Upper lobe of left lung (tissue), 6 donors: ENCODE data around the gene TERT. TPM values are rescaled to one million over a fixed set of nuclear protein-coding genes. Genes with fewer than 3 reads are reported as not detected.
"Not testable (repeated sequence)": the region's sequence is repeated elsewhere in the genome, so short reads cannot be mapped to it uniquely, and the experiment has no call there.

Experiments
- ATAC-seq, 2 donors: fragments of 200-7000 bp; cut with Tn5 transposase; one replicate each; pipeline ENCODE4 v1.9.1; 2022; ENCODE audit warnings: mild to moderate bottlenecking in 2 of 2, moderate library complexity in 2 of 2; ENCODE audit not compliant: low FRiP score in 2 of 2
- DNase-seq, 2 donors: peaks; one replicate each; pipeline ENCODE4 v3.0.0-alpha.2; 2019 to 2020
- H3K27ac ChIP-seq, 4 donors: fragments of 200-600 bp; sonication (generic); one replicate each; pipeline ENCODE4 v1.5.1; 2016 to 2019
- H3K27me3 ChIP-seq, 4 donors: fragments of 200-600 bp; sonication (generic); one replicate each; pipeline ENCODE4 v1.5.1; 2017 to 2019
- H3K36me3 ChIP-seq, 4 donors: fragments of 200-600 bp; sonication (generic); one replicate each; pipeline ENCODE4 v1.5.1; 2016 to 2019
- H3K4me1 ChIP-seq, 4 donors: fragments of 200-600 bp; sonication (generic); one replicate each; pipeline ENCODE4 v1.5.1; 2018 to 2019
- H3K4me3 ChIP-seq, 4 donors: fragments of 200-600 bp; sonication (generic); one replicate each; pipeline ENCODE4 v1.5.1; 2017 to 2019; ENCODE audit warnings: mild to moderate bottlenecking in 2 of 4, moderate library complexity in 1 of 4
- H3K9me3 ChIP-seq, 4 donors: fragments of 200-600 bp; sonication (generic); one replicate each; pipeline ENCODE4 v1.5.1; 2018 to 2019
- CTCF ChIP-seq, 6 experiments: fragments of 450-650 bp in 4 of 6; fragments of 200-600 bp in 2 of 6; sonication (generic) in 2 of 6; IDR thresholded peaks; one replicate each; pipeline ENCODE4 v1.5.1; 2016 to 2019; ENCODE audit warnings: antibody characterized with exemption in 6 of 6
- EP300 ChIP-seq, 4 donors: sonication (generic); formaldehyde crosslinking; IDR thresholded peaks; one replicate each; pipeline ENCODE4 v1.5.1; 2017; ENCODE audit warnings: antibody characterized with exemption in 4 of 4, control low read depth in 2 of 4
- POLR2A ChIP-seq, 4 donors: fragments of 450-650 bp; IDR thresholded peaks; one replicate each; pipeline ENCODE4 v1.5.1; 2016 to 2017; ENCODE audit warnings: antibody characterized with exemption in 4 of 4, mild to moderate bottlenecking in 2 of 4
- POLR2AphosphoS5 ChIP-seq, 2 donors: sonication (generic); formaldehyde crosslinking; IDR thresholded peaks; one replicate each; pipeline ENCODE4 v1.5.1; 2017; ENCODE audit warnings: antibody characterized with exemption in 2 of 2
- WGBS, 2 donors: methylation state at CpG; one replicate each; pipeline ENCODE4 v1.1.5; 2017 to 2018; 5-methylcytosine and 5-hydroxymethylcytosine counted together
- total RNA-seq, 6 donors: library from RNA; depleted of rRNA in 4 of 6; stranded (reverse); fragments of >200 nt in 4 of 6; gene quantifications; one replicate each; pipeline versions ENCODE4 v1.1.0 to v1.2.1, GENCODE V29; 2016 to 2021
- donor health status: DM: no; HTN: no; CAD: no; lungs with moderate emphysema.
- donor health status: DM: no; HTN: yes; CAD: no; lungs with severe emphysema.

The TERT gene
- total RNA-seq, 6 donors from 2014 or later: 0.06 to 0.07 TPM; not detected in 4

GRCh38 chr5:1270426-1270825, 24.4 kb downstream of the TERT start:
- ATAC-seq: no peak
- TF ChIP-seq CTCF (IDR thresholded peaks at IDR 0.05): no peak
- no peak for TF ChIP-seq POLR2A (IDR thresholded peaks at IDR 0.05)
- no peak for TF ChIP-seq POLR2AphosphoS5 (IDR thresholded peaks at IDR 0.05)
- TF ChIP-seq EP300 (IDR thresholded peaks at IDR 0.05): no peak
- DNase-seq: peak in 1 of 2 donors; percentile 67
- WGBS, 2 donors: 91 to 93% methylated on average over 22 of the region's 22 CpGs
- no peaks in the 10 kb centered on the region for H3K9me3 ChIP-seq
- no peaks in the 10 kb centered on the region for H3K36me3 ChIP-seq
- no peaks in the 10 kb centered on the region for H3K4me1 ChIP-seq
- no peaks in the 10 kb centered on the region for H3K27me3 ChIP-seq
- H3K27ac ChIP-seq: no peak overlapping the region
- no peak overlapping the region for H3K4me3 ChIP-seq

- H3K9me3 ChIP-seq: no peaks in the 10 kb centered on the region
- DNase-seq (no peak), ATAC-seq (no peak)
- 83 to 86% methylated on average over 12 to 13 of the region's 13 CpGs for WGBS, 2 donors
- H3K4me3 ChIP-seq: no peak overlapping the region
- H3K27ac ChIP-seq: no peak overlapping the region
- no peaks in the 10 kb centered on the region for H3K36me3 ChIP-seq
- no peaks in the 10 kb centered on the region for H3K27me3 ChIP-seq
- H3K4me1 ChIP-seq: no peaks in the 10 kb centered on the region
- TF ChIP-seq POLR2AphosphoS5 (IDR thresholded peaks at IDR 0.05) (no peak), POLR2A (IDR thresholded peaks at IDR 0.05) (no peak), CTCF (IDR thresholded peaks at IDR 0.05) (no peak), EP300 (IDR thresholded peaks at IDR 0.05) (no peak)
Observed at GRCh38 chr5:1268666-1269065, 26.2 kb downstream of the TERT start.

GRCh38 chr5:1268056-1268455, 26.8 kb downstream of the TERT start:
- H3K27me3 ChIP-seq: no peaks in the 10 kb centered on the region
- 93 to 100% methylated on average over 4 to 13 of the region's 13 CpGs for WGBS, 2 donors
- no peak overlapping the region for H3K4me3 ChIP-seq
- no peaks in the 10 kb centered on the region for H3K4me1 ChIP-seq
- H3K9me3 ChIP-seq: peaks cover 0 to 3% (median 0%) of the 10 kb centered on the region in 4 donors
- no peak for ATAC-seq
- no peak overlapping the region for H3K27ac ChIP-seq
- no peaks in the 10 kb centered on the region for H3K36me3 ChIP-seq
- peak in 1 of 2 donors; percentile 64 for DNase-seq
- TF ChIP-seq EP300 (IDR thresholded peaks at IDR 0.05): no peak
- TF ChIP-seq POLR2AphosphoS5 (IDR thresholded peaks at IDR 0.05): no peak

GRCh38 chr5:1267464-1267863, 27.4 kb downstream of the TERT start:
- H3K4me1 ChIP-seq, H3K9me3 ChIP-seq, H3K27ac ChIP-seq, H3K36me3 ChIP-seq, DNase-seq, H3K27me3 ChIP-seq, ATAC-seq, H3K4me3 ChIP-seq: not testable (repeated sequence)
- 92% methylated on average over 5 of the region's 5 CpGs for WGBS, 2 donors

- ATAC-seq (no peak), DNase-seq (no peak)
- TF ChIP-seq POLR2AphosphoS5 (IDR thresholded peaks at IDR 0.05) (no peak), CTCF (IDR thresholded peaks at IDR 0.05) (no peak), POLR2A (IDR thresholded peaks at IDR 0.05) (no peak)
- Histone ChIP-seq H3K27me3 (no peaks in the 10 kb centered on the region), H3K4me1 (no peaks in the 10 kb centered on the region), H3K36me3 (no peaks in the 10 kb centered on the region), H3K27ac (no peak overlapping the region), H3K9me3 (peaks cover 0 to 12% (median 7%) of the 10 kb centered on the region in 4 donors), H3K4me3 (no peak overlapping the region)
- WGBS, 2 donors: 75 to 88% methylated on average over 9 of the region's 9 CpGs
Observed at GRCh38 chr5:1266791-1267190, 28.1 kb downstream of the TERT start.
